ENCODE measurements around the gene DENND11.

- TF ChIP-seq MAZ (IDR thresholded peaks at IDR 0.05; ENCODE audit: borderline replicate concordance, low read depth, low read length): 0 out of 2 replicates have a peak, but pooled peaks have one; percentile 10
- TF ChIP-seq, protein P1, sequence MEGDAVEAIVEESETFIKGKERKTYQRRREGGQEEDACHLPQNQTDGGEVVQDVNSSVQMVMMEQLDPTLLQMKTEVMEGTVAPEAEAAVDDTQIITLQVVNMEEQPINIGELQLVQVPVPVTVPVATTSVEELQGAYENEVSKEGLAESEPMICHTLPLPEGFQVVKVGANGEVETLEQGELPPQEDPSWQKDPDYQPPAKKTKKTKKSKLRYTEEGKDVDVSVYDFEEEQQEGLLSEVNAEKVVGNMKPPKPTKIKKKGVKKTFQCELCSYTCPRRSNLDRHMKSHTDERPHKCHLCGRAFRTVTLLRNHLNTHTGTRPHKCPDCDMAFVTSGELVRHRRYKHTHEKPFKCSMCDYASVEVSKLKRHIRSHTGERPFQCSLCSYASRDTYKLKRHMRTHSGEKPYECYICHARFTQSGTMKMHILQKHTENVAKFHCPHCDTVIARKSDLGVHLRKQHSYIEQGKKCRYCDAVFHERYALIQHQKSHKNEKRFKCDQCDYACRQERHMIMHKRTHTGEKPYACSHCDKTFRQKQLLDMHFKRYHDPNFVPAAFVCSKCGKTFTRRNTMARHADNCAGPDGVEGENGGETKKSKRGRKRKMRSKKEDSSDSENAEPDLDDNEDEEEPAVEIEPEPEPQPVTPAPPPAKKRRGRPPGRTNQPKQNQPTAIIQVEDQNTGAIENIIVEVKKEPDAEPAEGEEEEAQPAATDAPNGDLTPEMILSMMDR (conservative IDR thresholded peaks at IDR 0.05; ENCODE audit: low read depth, low read length): no peak
- no peak for TF ChIP-seq CEBPB (IDR thresholded peaks at IDR 0.05; ENCODE audit: low read depth, low read length)
- no peak for TF ChIP-seq POLR2A (IDR thresholded peaks at IDR 0.05; ENCODE audit: low read depth, low read length)
Measured at GRCh38 chr7:141701489-141702046, 398 bp downstream of the DENND11 start.

Data from IMR-90 (cell line).